ENCODE results near the gene METRNL. TPM values are rescaled to one million over a fixed set of nuclear protein-coding genes. Genes with fewer than 3 reads are reported as not detected.
"Not testable (repeated sequence)": the region's sequence is repeated elsewhere in the genome, so short reads cannot be mapped to it uniquely, and the experiment has no call there.

Gene METRNL
- total RNA-seq, 1 experiment from 2014 or later: 29.0 TPM

DNA sequence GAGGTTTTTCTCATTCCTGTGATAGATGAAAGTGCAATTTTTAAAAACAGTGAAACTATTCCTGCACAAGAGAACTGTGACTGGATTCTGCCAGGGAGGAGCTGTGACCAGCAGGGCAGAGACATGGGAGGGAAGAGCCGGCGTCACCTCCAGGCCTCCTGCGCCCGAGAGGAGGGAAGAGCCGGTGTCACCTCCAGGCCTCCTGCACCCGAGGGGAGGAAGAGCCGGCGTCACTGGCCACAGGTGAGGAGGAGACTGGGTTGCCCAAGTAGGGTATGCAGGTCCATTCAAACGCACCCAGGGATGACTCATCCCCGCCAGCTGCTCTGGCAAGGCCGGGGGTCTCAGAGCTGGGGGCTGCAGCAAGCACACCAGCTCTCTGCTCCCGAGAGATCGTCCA lies 56.7 kb downstream of the METRNL start:
- BruUV-seq (replicated peaks): no TSS peak
- intact Hi-C loops (cut with micrococcal nuclease; ENCODE audit: unreplicated experiment): no loop called here
- H3K4me3 Mint-ChIP-seq (ENCODE audit: low read depth, unreplicated experiment): no peak overlapping the region
- H3K4me1 Mint-ChIP-seq (ENCODE audit: low read depth, unreplicated experiment): peaks cover 13% of the 10 kb centered on the region
- H3K27me3 Mint-ChIP-seq (ENCODE audit: unreplicated experiment): peaks cover 47% of the 10 kb centered on the region
- peaks cover 5% of the 10 kb centered on the region for H3K36me3 Mint-ChIP-seq (ENCODE audit: insufficient read depth, unreplicated experiment)
- TF ChIP-seq CTCF (IDR thresholded peaks at IDR 0.05; ENCODE audit: unreplicated experiment): no peak
- H3K9me3 Mint-ChIP-seq (ENCODE audit: low read depth, unreplicated experiment): no peaks in the 10 kb centered on the region
- H3K27ac Mint-ChIP-seq (ENCODE audit: unreplicated experiment): no peak overlapping the region
- DNase-seq: no peak
- CTCF ChIA-PET: no interaction called here

DNA sequence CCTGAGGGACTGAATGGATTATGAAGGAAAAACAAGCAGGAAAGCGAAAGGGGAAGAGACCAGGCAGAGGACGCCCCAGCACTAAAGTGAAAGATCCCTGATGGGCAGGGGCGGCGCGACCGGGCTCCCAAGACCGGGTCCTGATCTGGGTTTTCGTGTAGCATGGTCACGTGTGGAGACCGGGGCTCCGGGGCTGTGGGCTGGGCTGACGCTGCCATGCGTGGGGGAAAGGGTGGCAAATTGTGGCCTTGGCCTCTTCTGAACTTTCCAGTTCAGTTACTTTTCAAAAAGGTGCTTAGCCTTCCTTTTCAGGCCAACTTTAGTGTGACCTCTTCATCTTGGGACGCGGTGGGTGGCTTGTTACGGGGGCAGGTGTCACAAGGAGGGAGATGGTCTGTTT lies 57.5 kb downstream of the METRNL start:
- Mint-ChIP-seq H3K36me3 (ENCODE audit: insufficient read depth, unreplicated experiment) (peaks cover 5% of the 10 kb centered on the region), H3K27me3 (ENCODE audit: unreplicated experiment) (peaks cover 55% of the 10 kb centered on the region), H3K27ac (ENCODE audit: unreplicated experiment) (no peak overlapping the region), H3K4me1 (ENCODE audit: low read depth, unreplicated experiment) (peaks cover 10% of the 10 kb centered on the region), H3K4me3 (ENCODE audit: low read depth, unreplicated experiment) (no peak overlapping the region), H3K9me3 (ENCODE audit: low read depth, unreplicated experiment) (peaks cover 1% of the 10 kb centered on the region)
- DNase-seq: no peak
- CTCF ChIA-PET: no interaction called here
- no peak for TF ChIP-seq CTCF (IDR thresholded peaks at IDR 0.05; ENCODE audit: unreplicated experiment)
- intact Hi-C loops (cut with micrococcal nuclease; ENCODE audit: unreplicated experiment): no loop called here
- no TSS peak for BruUV-seq (replicated peaks)

- TF ChIP-seq CTCF (IDR thresholded peaks at IDR 0.05; ENCODE audit: unreplicated experiment): no peak
- CTCF ChIA-PET: no interaction called here
- peaks cover 61% of the 10 kb centered on the region for H3K27me3 Mint-ChIP-seq (ENCODE audit: unreplicated experiment)
- no peak for DNase-seq
- peaks cover 4% of the 10 kb centered on the region for H3K4me1 Mint-ChIP-seq (ENCODE audit: low read depth, unreplicated experiment)
- H3K27ac Mint-ChIP-seq (ENCODE audit: unreplicated experiment): no peak overlapping the region
- no TSS peak for BruUV-seq (replicated peaks)
- H3K36me3 Mint-ChIP-seq (ENCODE audit: insufficient read depth, unreplicated experiment): no peaks in the 10 kb centered on the region
- intact Hi-C loops (cut with micrococcal nuclease; ENCODE audit: unreplicated experiment): no loop called here
- peaks cover 5% of the 10 kb centered on the region for H3K9me3 Mint-ChIP-seq (ENCODE audit: low read depth, unreplicated experiment)
- no peak overlapping the region for H3K4me3 Mint-ChIP-seq (ENCODE audit: low read depth, unreplicated experiment)
Observed at GRCh38 chr17:83137523-83137922, 58.1 kb downstream of the METRNL start.

DNA sequence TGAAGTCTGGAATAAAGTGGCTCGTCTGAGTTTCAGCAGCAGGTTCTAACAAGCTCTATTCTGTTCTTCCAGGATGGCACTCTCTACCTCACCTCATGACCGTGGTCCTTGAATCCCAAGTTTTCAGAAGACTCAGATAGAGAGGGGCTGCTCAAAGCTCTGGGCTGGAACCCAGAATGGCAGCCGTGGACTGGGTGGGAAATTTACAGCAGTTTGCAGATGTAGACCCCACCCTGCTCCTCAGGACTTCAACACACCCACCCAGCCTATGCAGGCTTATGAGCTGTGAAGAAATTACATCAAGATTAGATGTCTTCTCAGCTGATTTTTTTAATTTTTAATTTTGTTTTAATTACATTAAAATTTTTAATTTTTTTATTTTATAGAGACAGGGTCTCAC lies 59.4 kb downstream of the METRNL start:
- no TSS peak for BruUV-seq (replicated peaks)
- H3K4me1 Mint-ChIP-seq (ENCODE audit: low read depth, unreplicated experiment): no peaks in the 10 kb centered on the region
- H3K36me3 Mint-ChIP-seq (ENCODE audit: insufficient read depth, unreplicated experiment): no peaks in the 10 kb centered on the region

DNA sequence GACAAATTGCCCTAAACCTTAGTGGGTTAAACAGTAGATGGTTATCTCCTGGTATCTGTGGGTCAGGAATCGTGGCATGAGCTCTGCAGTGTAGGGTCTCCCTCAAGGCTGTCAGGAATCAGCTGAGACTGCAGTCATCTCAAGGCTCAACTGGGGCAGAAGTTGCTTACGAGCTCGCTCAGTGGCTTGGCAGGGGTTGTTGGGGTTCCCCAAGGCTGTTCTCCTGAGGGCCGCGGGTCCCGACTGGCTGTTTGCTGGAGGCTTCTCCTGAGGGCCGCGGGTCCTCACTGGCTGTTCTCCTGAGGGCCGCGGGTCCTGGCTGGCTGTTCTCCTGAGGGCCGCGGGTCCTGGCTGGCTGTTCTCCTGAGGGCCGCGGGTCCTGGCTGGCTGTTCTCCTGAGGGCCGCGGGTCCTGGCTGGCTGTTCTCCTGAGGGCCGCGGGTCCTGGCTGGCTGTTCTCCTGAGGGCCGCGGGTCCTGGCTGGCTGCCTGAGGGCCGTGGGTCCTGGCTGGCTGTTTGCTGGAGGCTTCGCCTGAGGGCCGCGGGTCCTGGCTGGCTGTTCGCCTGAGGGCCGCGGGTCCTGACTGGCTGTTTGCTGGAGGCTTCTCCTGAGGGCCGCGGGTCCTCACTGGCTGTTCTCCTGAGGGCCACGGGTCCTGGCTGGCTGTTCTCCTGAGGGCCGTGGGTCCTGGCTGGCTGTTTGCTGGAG lies 60.3 kb downstream of the METRNL start:
- H3K27me3 Mint-ChIP-seq (ENCODE audit: unreplicated experiment): peaks cover 83% of the 10 kb centered on the region
- BruUV-seq (replicated peaks); H3K36me3 Mint-ChIP-seq (ENCODE audit: insufficient read depth, unreplicated experiment); H3K4me1 Mint-ChIP-seq (ENCODE audit: low read depth, unreplicated experiment); H3K27ac Mint-ChIP-seq (ENCODE audit: unreplicated experiment); intact Hi-C loops (cut with micrococcal nuclease; ENCODE audit: unreplicated experiment); DNase-seq; H3K4me3 Mint-ChIP-seq (ENCODE audit: low read depth, unreplicated experiment); CTCF ChIA-PET; H3K9me3 Mint-ChIP-seq (ENCODE audit: low read depth, unreplicated experiment): not testable (repeated sequence)

More for the DNA sequence above, 59.4 kb downstream of the METRNL start:
- H3K4me3 Mint-ChIP-seq (ENCODE audit: low read depth, unreplicated experiment): no peak overlapping the region
- CTCF ChIA-PET: no interaction called here
- peaks cover 5% of the 10 kb centered on the region for H3K9me3 Mint-ChIP-seq (ENCODE audit: low read depth, unreplicated experiment)
- no peak for DNase-seq
- H3K27me3 Mint-ChIP-seq (ENCODE audit: unreplicated experiment): peaks cover 74% of the 10 kb centered on the region
- intact Hi-C loops (cut with micrococcal nuclease; ENCODE audit: unreplicated experiment): no loop called here
- H3K27ac Mint-ChIP-seq (ENCODE audit: unreplicated experiment): no peak overlapping the region
- TF ChIP-seq CTCF (IDR thresholded peaks at IDR 0.05; ENCODE audit: unreplicated experiment): no peak

- peaks cover 88% of the 10 kb centered on the region for H3K27me3 Mint-ChIP-seq (ENCODE audit: unreplicated experiment)
- BruUV-seq (replicated peaks); CTCF ChIA-PET; H3K4me1 Mint-ChIP-seq (ENCODE audit: low read depth, unreplicated experiment); H3K4me3 Mint-ChIP-seq (ENCODE audit: low read depth, unreplicated experiment); H3K36me3 Mint-ChIP-seq (ENCODE audit: insufficient read depth, unreplicated experiment); H3K9me3 Mint-ChIP-seq (ENCODE audit: low read depth, unreplicated experiment); DNase-seq; H3K27ac Mint-ChIP-seq (ENCODE audit: unreplicated experiment); intact Hi-C loops (cut with micrococcal nuclease; ENCODE audit: unreplicated experiment): not testable (repeated sequence)
Observed at GRCh38 chr17:83140249-83140566, 60.8 kb downstream of the METRNL start.

All from Calu3 (cell line).